ENCODE measurements around the gene ARIH2. TPM values are rescaled to one million over a fixed set of nuclear protein-coding genes. Genes with fewer than 3 reads are reported as not detected.

The ARIH2 gene
- polyA plus RNA-seq, 4 donors, result 42.7 to 70.1 (median 47.2) TPM

DNA sequence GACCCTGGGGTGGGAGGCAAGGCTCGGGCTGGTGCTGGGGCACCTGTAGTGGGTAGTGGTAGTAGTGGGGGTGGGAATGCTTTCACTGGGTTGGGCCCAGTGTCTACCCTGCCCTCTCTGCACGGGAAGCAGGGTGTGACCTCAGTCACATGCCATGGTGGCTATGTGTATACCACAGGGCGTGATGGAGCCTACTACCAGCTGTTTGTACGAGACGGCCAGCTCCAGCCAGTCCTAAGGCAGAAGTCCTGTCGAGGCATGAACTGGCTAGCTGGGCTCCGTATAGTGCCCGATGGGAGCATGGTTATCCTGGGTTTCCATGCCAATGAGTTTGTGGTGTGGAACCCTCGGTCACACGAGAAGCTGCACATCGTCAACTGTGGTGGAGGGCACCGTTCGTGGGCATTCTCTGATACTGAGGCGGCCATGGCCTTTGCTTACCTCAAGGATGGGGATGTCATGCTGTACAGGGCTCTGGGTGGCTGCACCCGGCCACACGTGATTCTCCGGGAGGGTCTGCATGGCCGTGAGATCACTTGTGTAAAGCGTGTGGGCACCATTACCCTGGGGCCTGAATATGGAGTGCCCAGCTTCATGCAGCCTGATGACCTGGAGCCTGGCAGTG, 94.6 kb downstream of the ARIH2 start:
- DNase-seq (no peak), FAIRE-seq (no peak)
- Histone ChIP-seq H3K4me3 (ENCODE audit: low read depth in 1 of 3, low read length in 3 of 3) (no peak overlapping the region), H3K36me3 (ENCODE audit: control insufficient read depth in 3 of 3, insufficient read depth in 2 of 3, low read depth in 1 of 3, low read length in 3 of 3) (peaks cover 12 to 79% (median 14%) of the 10 kb centered on the region in 3 donors), H3K27ac (ENCODE audit: low read depth in 1 of 3, low read length in 2 of 3) (no peak overlapping the region), H3K9me3 (ENCODE audit: control insufficient read depth in 2 of 2, insufficient read depth in 1 of 2, low read depth in 1 of 2, low read length in 1 of 2) (no peaks in the 10 kb centered on the region), H3K27me3 (ENCODE audit: control insufficient read depth in 3 of 3, insufficient read depth in 3 of 3, low read length in 3 of 3) (no peaks in the 10 kb centered on the region), H3K4me1 (ENCODE audit: control insufficient read depth in 3 of 3, insufficient read depth in 2 of 3, low read depth in 1 of 3, low read length in 2 of 3) (peaks cover 0 to 15% (median 5%) of the 10 kb centered on the region in 3 donors)
- WGBS, 3 donors, result 82 to 84% (median 82%) methylated on average over 19 of the region's 19 CpGs

DNA sequence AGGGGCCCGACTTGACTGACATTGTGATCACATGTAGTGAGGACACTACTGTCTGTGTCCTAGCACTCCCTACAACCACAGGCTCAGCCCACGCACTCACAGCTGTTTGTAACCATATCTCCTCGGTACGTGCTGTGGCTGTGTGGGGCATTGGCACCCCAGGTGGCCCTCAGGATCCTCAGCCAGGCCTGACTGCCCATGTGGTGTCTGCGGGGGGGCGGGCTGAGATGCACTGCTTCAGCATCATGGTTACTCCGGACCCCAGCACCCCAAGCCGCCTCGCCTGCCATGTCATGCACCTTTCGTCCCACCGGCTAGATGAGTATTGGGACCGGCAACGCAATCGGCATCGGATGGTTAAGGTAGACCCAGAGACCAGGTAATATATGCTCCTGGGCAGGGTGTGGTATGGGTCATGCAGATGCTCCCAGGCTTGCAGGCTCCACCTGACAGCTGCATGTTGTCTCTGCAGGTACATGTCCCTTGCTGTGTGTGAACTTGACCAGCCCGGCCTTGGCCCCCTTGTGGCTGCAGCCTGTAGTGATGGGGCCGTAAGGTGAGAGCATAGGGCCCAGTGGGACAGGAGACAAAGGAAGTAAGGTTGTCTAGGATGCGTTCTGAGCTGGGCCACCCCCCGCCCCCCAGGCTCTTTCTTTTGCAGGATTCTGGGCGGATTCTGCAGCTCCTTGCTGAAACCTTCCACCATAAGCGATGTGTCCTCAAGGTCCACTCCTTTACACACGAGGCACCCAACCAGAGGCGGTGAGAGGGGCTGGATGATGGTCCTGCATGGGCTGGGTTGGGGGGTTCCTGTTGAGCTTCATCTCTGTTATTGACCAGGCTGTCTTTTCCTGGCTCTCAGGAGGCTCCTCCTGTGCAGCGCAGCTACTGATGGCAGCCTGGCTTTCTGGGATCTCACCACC, 95.4 kb downstream of the ARIH2 start:
- no peaks in the 10 kb centered on the region for H3K27me3 ChIP-seq (ENCODE audit: control insufficient read depth in 3 of 3, insufficient read depth in 3 of 3, low read length in 3 of 3)
- H3K9me3 ChIP-seq (ENCODE audit: control insufficient read depth in 2 of 2, insufficient read depth in 1 of 2, low read depth in 1 of 2, low read length in 1 of 2), result no peaks in the 10 kb centered on the region
- DNase-seq (peak; percentile 67 to 69), FAIRE-seq (no peak)
- no peak overlapping the region for H3K27ac ChIP-seq (ENCODE audit: low read depth in 1 of 3, low read length in 2 of 3)
- 85 to 87% (median 85%) methylated on average over 24 of the region's 24 CpGs for WGBS, 3 donors
- no peak overlapping the region for H3K4me3 ChIP-seq (ENCODE audit: low read depth in 1 of 3, low read length in 3 of 3)
- peaks cover 12 to 79% (median 14%) of the 10 kb centered on the region in 3 donors for H3K36me3 ChIP-seq (ENCODE audit: control insufficient read depth in 3 of 3, insufficient read depth in 2 of 3, low read depth in 1 of 3, low read length in 3 of 3)
- H3K4me1 ChIP-seq (ENCODE audit: control insufficient read depth in 3 of 3, insufficient read depth in 2 of 3, low read depth in 1 of 3, low read length in 2 of 3), result peaks cover 0 to 12% (median 5%) of the 10 kb centered on the region in 3 donors

DNA sequence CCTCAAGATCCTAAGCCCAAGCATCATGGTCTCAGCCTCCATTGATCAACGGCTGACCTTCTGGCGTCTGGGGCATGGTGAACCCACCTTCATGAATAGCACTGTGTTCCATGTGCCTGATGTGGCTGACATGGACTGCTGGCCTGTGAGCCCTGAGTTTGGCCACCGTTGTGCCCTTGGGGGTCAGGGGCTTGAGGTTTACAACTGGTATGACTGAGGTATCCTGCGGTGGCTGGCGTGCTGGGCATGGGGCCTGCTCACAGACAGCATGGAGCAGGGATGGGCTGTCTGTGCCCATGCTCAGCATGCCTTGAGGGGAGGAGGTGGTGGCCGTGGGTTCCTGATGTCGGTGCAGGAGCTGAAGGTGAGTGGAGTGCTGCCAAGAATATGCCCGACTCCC, 96.4 kb downstream of the ARIH2 start:
- H3K4me1 ChIP-seq (ENCODE audit: control insufficient read depth in 3 of 3, insufficient read depth in 2 of 3, low read depth in 1 of 3, low read length in 2 of 3), result peaks cover 0 to 22% (median 5%) of the 10 kb centered on the region in 3 donors
- FAIRE-seq (no peak), DNase-seq (no peak)
- no peaks in the 10 kb centered on the region for H3K9me3 ChIP-seq (ENCODE audit: control insufficient read depth in 2 of 2, insufficient read depth in 1 of 2, low read depth in 1 of 2, low read length in 1 of 2)
- no peaks in the 10 kb centered on the region for H3K27me3 ChIP-seq (ENCODE audit: control insufficient read depth in 3 of 3, insufficient read depth in 3 of 3, low read length in 3 of 3)
- peaks cover 12 to 71% (median 14%) of the 10 kb centered on the region in 3 donors for H3K36me3 ChIP-seq (ENCODE audit: control insufficient read depth in 3 of 3, insufficient read depth in 2 of 3, low read depth in 1 of 3, low read length in 3 of 3)
- WGBS, 3 donors, result 79 to 85% (median 84%) methylated on average over 8 of the region's 8 CpGs
- no peak overlapping the region for H3K4me3 ChIP-seq (ENCODE audit: low read depth in 1 of 3, low read length in 3 of 3)
- H3K27ac ChIP-seq (ENCODE audit: low read depth in 1 of 3, low read length in 2 of 3), result no peak overlapping the region

DNA sequence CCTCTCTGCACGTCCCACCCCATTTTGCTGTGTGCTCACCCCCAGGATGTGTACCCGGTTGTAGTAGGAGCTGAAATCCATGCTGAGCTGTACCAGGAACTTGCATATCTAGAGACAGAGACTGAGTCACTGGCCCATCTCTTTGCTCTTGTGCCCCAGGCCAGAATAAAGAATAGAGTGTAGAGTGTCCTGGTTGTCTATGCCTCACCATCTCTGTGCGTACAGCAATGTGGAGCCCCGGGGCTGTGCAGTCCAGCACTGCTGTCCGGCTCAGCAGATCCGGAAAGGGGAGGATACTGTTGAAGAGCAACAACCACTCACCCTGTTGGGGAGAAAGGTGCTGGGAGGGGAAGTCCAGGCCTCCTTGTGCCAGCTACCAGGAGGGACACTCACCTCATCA, 97.1 kb downstream of the ARIH2 start:
- H3K36me3 ChIP-seq (ENCODE audit: control insufficient read depth in 3 of 3, insufficient read depth in 2 of 3, low read depth in 1 of 3, low read length in 3 of 3), result peaks cover 12 to 68% (median 14%) of the 10 kb centered on the region in 3 donors
- 79 to 90% (median 83%) methylated on average over 6 of the region's 6 CpGs for WGBS, 3 donors
- H3K9me3 ChIP-seq (ENCODE audit: control insufficient read depth in 2 of 2, insufficient read depth in 1 of 2, low read depth in 1 of 2, low read length in 1 of 2), result no peaks in the 10 kb centered on the region
- peaks cover 0 to 28% (median 7%) of the 10 kb centered on the region in 3 donors for H3K4me1 ChIP-seq (ENCODE audit: control insufficient read depth in 3 of 3, insufficient read depth in 2 of 3, low read depth in 1 of 3, low read length in 2 of 3)
- no peaks in the 10 kb centered on the region for H3K27me3 ChIP-seq (ENCODE audit: control insufficient read depth in 3 of 3, insufficient read depth in 3 of 3, low read length in 3 of 3)
- FAIRE-seq (no peak), DNase-seq (no peak)
- no peak overlapping the region for H3K27ac ChIP-seq (ENCODE audit: low read depth in 1 of 3, low read length in 2 of 3)
- H3K4me3 ChIP-seq (ENCODE audit: low read depth in 1 of 3, low read length in 3 of 3), result no peak overlapping the region

DNA sequence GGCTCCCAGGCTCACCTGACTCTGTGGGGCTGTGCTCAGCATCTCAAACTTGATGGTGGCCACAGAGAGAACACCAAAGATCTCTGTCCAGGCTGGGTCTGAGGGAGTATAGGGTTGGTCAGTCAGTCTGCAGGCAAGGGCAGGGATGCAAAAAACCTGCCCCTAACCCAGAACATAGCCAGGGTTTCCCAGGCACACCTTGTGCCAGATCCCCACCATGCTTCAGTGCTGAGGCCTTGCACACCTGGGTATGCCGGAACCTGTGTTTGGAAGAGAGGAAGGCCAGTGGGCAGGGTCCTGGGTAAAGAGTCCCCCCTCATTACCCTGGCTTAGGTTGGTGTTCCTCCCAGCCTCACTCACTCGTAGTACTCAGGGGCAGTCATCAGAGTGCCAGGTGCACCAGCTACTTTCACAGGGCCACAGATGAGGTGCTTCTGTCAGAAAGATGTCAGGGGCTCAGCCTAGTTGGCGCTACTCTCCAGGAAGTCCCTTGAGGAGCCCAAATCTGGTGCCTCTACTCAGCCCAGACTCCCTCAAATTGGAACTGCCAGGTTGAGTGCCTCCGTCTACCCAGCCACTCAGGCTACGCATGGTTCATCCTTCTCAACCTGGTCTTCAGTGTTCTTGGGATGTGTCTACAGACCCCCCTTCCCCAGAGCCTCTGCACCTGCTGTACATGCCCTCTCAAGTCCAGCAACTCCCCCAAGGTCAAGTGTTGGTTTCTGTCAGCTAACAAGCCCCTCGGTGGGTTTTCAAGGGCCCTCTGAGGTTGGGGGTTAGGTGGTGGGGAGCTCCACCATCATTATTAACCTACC, 98.0 kb downstream of the ARIH2 start:
- 83 to 87% (median 86%) methylated on average over 6 of the region's 6 CpGs for WGBS, 3 donors
- peaks cover 0 to 28% (median 7%) of the 10 kb centered on the region in 3 donors for H3K4me1 ChIP-seq (ENCODE audit: control insufficient read depth in 3 of 3, insufficient read depth in 2 of 3, low read depth in 1 of 3, low read length in 2 of 3)
- H3K27me3 ChIP-seq (ENCODE audit: control insufficient read depth in 3 of 3, insufficient read depth in 3 of 3, low read length in 3 of 3), result no peaks in the 10 kb centered on the region
- DNase-seq (no peak), FAIRE-seq (no peak)
- no peak overlapping the region for H3K4me3 ChIP-seq (ENCODE audit: low read depth in 1 of 3, low read length in 3 of 3)
- H3K27ac ChIP-seq (ENCODE audit: low read depth in 1 of 3, low read length in 2 of 3), result no peak overlapping the region
- peaks cover 12 to 59% (median 14%) of the 10 kb centered on the region in 3 donors for H3K36me3 ChIP-seq (ENCODE audit: control insufficient read depth in 3 of 3, insufficient read depth in 2 of 3, low read depth in 1 of 3, low read length in 3 of 3)
- no peaks in the 10 kb centered on the region for H3K9me3 ChIP-seq (ENCODE audit: control insufficient read depth in 2 of 2, insufficient read depth in 1 of 2, low read depth in 1 of 2, low read length in 1 of 2)

DNA sequence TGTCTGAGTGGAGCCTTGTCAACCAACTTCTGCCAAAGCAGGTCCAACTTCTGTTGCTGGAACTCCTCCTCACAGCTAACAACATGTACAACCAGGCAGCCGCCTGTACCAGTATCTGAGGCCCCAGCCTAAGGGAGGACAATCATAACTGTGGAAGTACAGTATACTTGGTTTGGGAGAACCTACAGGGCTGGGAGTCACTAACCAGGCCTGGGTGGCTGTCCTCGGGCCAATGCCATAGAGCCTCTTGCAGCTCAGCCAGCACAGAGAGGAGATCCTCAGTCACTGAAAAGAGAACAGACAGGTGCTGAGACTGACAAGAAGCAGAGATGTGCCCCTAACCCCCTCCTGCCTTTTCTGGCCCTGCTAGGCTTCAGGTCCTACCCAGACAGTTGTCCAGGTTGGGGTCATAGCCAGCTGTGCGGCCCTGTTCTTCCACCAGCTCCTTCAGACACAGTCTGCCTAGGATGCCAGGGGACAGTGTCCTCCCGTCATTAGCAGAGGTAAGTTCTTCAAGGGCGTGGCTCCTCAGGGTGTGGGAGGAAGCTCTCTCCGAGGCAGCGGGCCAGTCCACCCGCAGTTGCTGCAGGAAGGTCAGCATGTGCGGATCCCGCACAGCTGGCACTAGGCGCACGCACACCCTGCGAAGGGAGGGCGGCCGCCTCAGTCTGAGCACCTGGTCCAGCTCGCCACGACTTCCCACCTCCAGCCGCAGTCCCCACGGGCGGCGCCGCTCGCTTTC, 98.8 kb downstream of the ARIH2 start:
- FAIRE-seq, result no peak
- Histone ChIP-seq H3K27me3 (ENCODE audit: control insufficient read depth in 3 of 3, insufficient read depth in 3 of 3, low read length in 3 of 3) (no peaks in the 10 kb centered on the region), H3K27ac (ENCODE audit: low read depth in 1 of 3, low read length in 2 of 3) (peak overlapping the region in 2 of 3 donors; percentile 75 to 88)

DNA sequence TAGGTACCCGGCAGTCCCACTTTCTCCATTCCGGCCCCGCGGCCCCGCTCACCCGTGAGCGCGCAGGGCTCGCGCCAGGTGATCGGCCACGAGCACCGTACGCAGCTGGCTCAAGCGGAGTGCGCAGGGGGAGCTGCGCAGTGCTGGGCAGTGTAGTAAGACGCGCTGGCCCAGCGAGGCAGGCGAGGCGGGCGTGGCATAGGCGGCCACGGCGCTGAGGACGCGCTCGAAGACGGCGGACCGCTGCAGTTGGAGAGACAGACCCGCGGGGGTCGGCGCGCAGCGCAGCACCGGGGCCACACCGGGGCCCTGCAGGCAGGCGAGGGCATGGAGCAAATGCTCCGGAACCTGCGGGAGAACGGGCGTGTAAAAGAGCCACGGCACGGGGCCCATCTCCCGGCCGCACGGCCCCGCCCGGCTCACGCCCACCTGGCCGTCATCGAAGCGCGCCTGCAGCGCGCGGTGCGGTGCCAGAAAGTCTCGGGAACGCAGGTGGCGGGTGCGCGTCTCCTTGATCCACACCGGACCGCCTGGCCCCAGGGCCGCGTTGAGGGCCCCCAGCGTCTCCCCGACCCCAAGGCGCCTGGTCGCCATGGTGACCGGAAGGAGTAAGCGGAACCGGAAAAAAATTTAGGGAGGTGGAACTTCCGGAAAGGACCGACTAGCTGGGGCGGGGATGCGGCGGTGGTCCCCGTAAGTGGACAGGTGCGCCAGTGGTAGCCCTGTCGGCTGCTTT, 99.5 kb downstream of the ARIH2 start, which contains the start of gene DALRD3:
Gene DALRD3 (minus strand): TSS at position 610 of the 736 bp plus-strand sequence. CDS start 16 bp downstream, at position 594.
- H3K27me3 ChIP-seq (ENCODE audit: control insufficient read depth in 3 of 3, insufficient read depth in 3 of 3, low read length in 3 of 3), result no peaks in the 10 kb centered on the region
- DNase-seq (peak; percentile 71 to 90), FAIRE-seq (no peak)
- peak within 1 kb of the TSS; percentile 65 to 70 (median 68) for H3K4me3 ChIP-seq (ENCODE audit: low read depth in 1 of 3, low read length in 3 of 3)
- peaks cover 0 to 35% (median 7%) of the 10 kb centered on the region in 3 donors for H3K4me1 ChIP-seq (ENCODE audit: control insufficient read depth in 3 of 3, insufficient read depth in 2 of 3, low read depth in 1 of 3, low read length in 2 of 3)
- no peaks in the 10 kb centered on the region for H3K9me3 ChIP-seq (ENCODE audit: control insufficient read depth in 2 of 2, insufficient read depth in 1 of 2, low read depth in 1 of 2, low read length in 1 of 2)
- 0% methylated on average over 76 to 85 of the region's 85 CpGs for WGBS, 3 donors
- H3K27ac ChIP-seq (ENCODE audit: low read depth in 1 of 3, low read length in 2 of 3), result peak within 1 kb of the TSS; percentile 73 to 100 (median 88)
- H3K36me3 ChIP-seq (ENCODE audit: control insufficient read depth in 3 of 3, insufficient read depth in 2 of 3, low read depth in 1 of 3, low read length in 3 of 3), result peaks cover 9 to 53% (median 14%) of the 10 kb centered on the region in 3 donors

More for the DNA sequence above, 98.8 kb downstream of the ARIH2 start:
- peak overlapping the region; percentile 65 to 70 (median 68) for H3K4me3 ChIP-seq (ENCODE audit: low read depth in 1 of 3, low read length in 3 of 3)
- peaks cover 0 to 28% (median 7%) of the 10 kb centered on the region in 3 donors for H3K4me1 ChIP-seq (ENCODE audit: control insufficient read depth in 3 of 3, insufficient read depth in 2 of 3, low read depth in 1 of 3, low read length in 2 of 3)
- H3K36me3 ChIP-seq (ENCODE audit: control insufficient read depth in 3 of 3, insufficient read depth in 2 of 3, low read depth in 1 of 3, low read length in 3 of 3), result peaks cover 9 to 53% (median 14%) of the 10 kb centered on the region in 3 donors
- WGBS, 3 donors, result 6 to 9% (median 8%) methylated on average over 23 of the region's 23 CpGs
- peak in 1 of 2 donors; percentile 66 for DNase-seq
- no peaks in the 10 kb centered on the region for H3K9me3 ChIP-seq (ENCODE audit: control insufficient read depth in 2 of 2, insufficient read depth in 1 of 2, low read depth in 1 of 2, low read length in 1 of 2)
